Fibroblast of peridontal ligament (primary cell): Measurements from ENCODE around the gene ANKRD49.

Source experiments
- DNase-seq: peaks from one replicate; pipeline ENCODE4 v3.0.0-alpha.2; 2010; ENCODE audit errors: extremely low read depth

Gene ANKRD49

GRCh38 chr11:94507485-94507884, 13.7 kb downstream of the ANKRD49 start:
- no peak for DNase-seq

DNA sequence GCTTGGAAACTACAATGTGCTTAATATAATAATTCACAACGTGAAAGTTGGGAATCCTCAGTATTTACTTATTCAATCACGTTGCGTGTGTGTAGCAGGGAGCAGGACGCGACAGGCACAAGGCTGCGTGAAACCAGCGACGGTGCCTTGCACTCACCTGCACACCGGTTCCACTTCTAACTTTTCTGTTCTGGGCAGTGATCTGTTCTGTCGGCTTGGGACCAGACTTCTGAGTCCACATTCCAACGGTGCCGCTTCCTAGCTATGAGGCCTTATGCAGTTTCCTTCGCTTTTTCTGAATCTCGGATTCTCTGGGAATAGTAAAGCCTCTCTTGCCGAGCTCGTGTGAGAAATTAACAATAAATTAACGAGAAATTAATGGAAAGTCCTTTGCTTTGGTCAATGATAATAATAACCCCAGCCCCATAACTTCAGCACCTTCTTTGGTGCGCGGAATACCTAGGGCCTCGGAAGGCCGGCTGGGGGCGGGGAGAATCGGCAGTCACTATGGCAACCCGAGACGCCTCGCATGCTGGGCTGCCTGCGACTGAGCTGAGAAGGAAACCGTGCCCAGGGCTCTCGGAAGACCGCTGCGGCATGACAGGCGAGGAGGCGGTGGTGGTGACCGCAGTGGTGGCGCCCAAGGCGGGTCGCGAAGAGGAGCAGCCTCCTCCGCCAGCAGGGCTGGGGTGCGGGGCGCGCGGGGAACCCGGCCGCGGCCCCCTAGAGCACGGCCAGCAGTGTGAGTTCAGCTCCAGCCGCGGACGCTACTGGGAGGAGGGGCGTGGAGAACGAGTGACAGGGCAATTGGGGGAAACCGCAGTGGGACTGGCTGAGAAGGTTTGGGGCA, 18.4 kb downstream of the ANKRD49 start, which contains the start of gene C11orf97:
C11orf97 (plus strand) TSS at position 530 of the 850 bp plus-strand sequence; CDS start at position 598, 68 bp downstream.
- peak; percentile 30 for DNase-seq

DNA sequence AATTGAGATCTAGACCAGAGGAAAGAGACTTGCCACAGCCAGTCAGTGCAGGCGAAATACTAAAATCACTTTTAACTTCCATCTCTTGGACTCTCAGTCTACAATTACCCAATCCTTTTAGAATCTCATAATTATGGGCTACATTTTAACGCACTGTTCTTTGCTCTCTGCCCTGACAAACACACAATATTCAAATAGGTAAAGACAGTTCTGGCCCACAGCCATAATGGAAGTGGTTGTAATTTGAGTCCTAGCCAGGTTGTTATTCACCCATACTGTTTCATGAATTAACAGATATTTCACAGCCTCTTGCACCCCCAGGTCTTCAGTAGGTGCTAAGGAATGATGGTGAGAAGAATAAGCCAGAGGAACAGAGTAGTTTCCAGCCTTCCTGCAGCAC, 19.3 kb downstream of the ANKRD49 start:
- DNase-seq, result no peak

DNA sequence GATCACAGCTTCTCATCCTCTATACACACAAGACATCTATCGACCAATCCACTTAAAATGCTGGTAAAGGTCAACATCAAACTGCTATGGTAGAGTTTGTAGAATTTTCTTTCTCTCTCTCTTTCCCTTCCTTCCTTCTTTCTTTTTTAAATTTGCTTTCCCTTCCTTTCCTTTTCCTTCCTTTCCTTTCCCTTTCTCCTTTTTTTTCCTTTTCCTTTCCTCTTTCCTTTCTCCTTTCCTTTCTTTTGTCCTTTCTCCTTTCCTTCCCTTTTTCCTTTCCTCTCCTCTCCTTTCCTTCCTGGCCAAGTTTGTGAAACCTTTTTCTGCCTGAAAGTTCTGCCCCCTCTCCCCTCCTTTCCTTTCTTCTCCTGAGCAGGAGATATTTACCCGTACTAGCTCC, 21.6 kb downstream of the ANKRD49 start:
- DNase-seq, result no peak

GRCh38 chr11:94516725-94517124, 22.9 kb downstream of the ANKRD49 start:
- DNase-seq, result no peak

- DNase-seq, result no peak
These were observed 24.5 kb downstream of the ANKRD49 start for GRCh38 chr11:94518300-94518699.

DNA sequence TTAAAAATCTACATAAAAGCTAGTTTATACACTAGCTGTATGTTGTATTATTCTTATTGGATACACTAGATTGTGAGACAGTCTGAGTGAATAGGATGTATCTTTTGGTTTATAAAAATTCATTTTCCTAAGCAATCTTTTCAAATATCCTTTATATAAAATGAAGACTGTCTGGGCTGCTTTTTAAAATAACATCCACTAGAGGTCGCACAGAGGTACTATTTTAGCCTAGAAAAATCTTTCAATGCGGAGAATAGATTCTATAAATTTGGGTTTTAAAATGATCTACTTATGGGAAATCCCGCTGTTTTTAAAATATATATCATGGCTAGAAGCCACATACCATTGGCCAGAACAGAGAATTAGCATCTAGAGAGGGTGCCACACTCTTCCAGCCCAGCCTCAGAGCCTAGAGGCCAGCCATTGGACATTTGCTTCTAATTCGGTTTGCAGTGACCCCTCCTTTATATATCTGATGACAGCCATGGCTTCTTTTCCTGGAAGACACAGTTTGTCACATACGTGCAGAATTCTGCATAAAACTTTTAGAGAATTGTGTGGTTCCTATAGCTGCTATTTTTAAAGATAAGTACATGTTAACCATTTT, 25.8 kb downstream of the ANKRD49 start:
- peak; percentile 66 for DNase-seq

DNA sequence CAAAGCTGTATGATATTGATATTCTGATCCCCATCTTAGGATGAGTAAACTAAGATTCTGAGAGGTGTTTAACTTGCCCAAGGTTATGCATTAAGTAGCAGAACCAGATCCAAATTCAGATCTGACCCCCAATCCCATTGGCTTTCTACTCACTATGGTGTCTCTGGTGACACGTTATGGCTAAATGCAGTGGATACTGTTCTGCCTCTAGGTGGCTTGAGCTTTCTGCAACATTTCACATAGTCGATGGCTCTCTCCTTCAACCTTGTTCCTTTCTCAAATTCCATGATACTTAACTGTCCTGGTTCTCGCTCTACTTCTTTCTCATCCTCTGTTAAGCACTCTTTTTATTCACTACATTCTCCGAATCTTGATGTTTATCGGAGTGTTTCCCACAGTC, 27.9 kb downstream of the ANKRD49 start:
- no peak for DNase-seq

DNA sequence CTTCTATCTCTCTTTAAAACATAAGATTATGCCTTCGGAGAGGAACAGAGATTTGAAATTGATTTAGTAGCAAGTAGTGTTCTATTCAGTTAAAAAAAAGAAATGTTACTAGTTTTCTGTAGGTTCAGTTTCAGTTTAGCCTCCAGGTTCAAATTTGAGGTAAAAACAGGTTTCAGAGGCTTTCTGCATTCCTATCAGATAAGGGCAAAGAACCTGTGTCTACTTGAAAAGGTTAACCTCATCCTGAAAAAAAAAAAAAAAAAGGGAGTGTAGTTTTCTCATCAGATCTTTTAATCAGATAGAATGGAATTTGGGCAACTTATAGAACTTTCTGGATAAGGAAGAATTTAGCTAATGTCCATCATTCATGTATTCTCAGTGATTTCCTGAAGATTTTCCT, 30.6 kb downstream of the ANKRD49 start:
- no peak for DNase-seq

DNA sequence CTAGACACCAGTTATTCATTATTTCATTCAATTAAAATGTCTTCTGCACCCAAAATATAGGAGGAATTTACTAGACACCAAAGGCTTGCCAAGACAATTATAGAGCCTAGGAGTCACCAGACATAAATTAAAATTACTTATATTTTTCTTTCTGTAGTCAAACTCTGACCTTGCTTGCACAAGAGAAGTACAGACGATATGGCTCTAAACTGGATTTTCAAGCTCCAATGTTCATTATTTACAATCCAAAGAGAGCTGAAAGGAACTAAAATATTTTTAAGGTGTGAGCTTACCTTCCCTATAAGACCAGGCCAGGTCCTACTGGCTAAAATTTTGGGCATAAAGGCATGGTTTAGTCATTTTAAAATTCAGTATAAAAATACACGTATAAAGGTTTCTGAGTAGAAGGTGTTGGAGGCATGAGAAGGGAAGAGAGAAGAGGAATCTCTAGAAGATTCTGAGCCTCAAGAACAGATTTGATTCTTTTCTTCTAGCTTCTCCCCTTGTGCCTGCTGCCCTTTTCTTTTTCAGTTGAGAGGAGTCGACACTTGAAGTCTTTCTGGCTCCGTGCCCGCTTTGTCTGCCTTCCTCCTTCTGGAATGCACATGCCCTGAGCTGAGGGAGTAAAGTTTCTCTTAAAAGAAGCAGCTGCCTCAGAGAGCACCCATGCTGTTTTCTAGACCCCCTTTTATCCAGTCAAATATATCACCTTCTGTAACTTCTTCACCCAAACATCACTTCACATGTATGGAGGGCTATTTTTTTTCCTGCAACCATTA, 32.0 kb downstream of the ANKRD49 start:
- DNase-seq, result peak; percentile 70

GRCh38 chr11:94526645-94527438, 33.1 kb downstream of the ANKRD49 start:
- DNase-seq, result no peak

GRCh38 chr11:94528551-94528950, 34.8 kb downstream of the ANKRD49 start:
- DNase-seq, result no peak

- no peak for DNase-seq
These were observed 38.4 kb downstream of the ANKRD49 start for GRCh38 chr11:94532211-94532610.

DNA sequence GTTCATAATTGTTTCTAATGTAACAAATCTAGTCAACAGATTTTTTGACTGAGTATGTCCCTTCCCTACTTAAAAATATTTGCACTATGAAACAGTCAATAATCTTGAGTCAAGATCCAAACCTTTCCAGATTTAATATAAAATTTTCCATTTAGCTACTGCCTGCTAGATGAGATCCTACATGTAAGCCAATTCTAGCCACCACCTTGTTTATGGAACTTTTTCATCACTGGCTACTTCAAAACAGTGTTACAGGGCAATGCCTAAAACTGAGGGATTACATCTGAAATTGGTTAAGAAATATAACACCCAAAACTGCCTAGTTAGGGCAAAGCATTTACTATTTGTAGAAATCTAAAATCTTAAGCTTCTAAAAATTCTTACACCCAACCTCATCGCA, 39.4 kb downstream of the ANKRD49 start:
- DNase-seq, result no peak

DNA sequence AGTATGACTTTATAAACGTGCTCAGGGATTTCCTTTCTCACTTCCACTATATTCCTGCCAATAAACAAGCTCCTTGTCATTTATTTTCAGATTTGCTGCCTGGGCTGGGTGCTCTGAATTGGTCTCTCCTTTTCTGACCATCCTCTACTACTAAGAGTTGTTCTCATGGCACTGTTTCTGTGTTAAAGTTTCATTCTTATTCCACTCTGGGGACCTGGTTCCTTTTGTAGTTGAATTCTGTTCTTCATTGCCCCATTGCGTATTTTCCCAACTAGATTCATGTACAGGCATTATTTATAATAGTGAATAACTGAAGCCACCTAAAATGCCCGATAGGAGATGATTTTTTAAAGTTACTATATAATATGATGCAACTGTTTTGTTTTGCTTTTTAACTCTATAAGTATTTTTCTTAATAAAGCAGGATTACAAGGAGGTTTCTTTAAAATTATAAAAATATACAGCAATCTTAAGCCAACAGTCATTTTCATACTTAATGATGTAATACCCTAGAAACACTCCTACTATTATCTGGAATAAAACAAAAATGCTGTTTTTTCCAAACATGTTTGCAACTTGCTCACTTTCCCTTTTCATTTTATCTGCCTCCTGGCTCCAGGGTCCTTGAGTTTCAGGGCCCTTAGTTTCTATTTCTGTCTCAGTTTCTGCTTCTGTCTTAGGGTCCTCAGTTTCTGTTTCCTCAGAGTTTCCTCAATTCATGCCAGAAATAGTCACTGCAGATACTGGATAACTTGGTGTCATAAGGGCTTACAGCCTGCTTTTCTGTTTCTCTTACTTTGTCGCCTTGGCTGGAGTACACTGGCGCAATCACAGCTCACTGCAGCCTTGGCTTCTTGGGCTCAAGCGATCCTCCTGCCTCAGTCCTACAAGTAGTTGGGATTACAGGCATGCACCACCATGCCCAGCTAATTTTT, 40.2 kb downstream of the ANKRD49 start:
- DNase-seq, result no peak

DNA sequence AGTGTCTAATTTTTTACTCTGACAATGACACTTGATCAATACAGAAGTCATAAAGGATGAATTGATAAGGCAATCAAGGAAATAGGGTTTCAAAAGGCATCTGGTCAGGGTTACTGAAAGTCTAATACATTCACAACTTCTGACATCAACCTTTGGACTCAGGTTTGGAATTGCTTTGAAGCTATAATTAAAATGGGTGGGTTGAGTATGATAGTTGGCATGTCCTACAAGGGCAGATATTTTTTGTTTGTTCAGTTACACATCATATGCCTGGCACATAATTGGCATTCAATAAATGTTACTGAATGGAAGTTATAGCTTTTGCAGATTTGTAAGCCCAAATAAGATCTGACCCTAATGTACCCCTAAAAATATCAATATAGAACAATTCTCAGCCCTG, 42.6 kb downstream of the ANKRD49 start:
- DNase-seq, result no peak

- DNase-seq, result peak; percentile 49
These were observed 43.3 kb downstream of the ANKRD49 start for GRCh38 chr11:94537031-94537600.

DNA sequence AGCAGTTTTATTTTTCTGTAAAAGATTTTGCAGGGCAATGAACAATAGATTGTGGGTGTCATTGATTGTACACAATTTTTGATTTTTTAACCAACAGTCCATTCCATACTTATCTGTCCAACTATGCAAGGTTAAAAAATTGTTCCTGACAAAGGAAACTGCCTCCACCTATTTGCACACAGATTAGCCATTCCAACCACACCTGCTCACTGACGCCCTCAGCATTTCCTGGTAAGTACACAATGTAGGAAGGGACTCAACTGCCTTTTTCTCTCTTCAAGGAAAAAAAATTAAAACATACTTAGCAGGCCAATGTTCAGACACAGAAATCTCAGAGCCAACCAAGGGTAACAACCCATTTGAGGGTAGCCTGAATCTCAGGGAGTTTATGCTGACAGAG, 45.6 kb downstream of the ANKRD49 start:
- DNase-seq, result no peak

GRCh38 chr11:94543695-94544645, 50.2 kb downstream of the ANKRD49 start, which contains the start of gene FUT4:
FUT4 (plus strand) TSS chr11:94543921; CDS start chr11:94544134, 213 bp downstream.
- peak; percentile 72 for DNase-seq
